ENCODE measurements around the gene TFEB. TPM values are rescaled to one million over a fixed set of nuclear protein-coding genes. Genes with fewer than 3 reads are reported as not detected.

The TFEB gene
- total and polyA plus RNA-seq, 2 donors (not counting 3 experiments of a cell fraction or from before 2014, with no cell fraction given), result 4.9 to 6.6 TPM

DNA sequence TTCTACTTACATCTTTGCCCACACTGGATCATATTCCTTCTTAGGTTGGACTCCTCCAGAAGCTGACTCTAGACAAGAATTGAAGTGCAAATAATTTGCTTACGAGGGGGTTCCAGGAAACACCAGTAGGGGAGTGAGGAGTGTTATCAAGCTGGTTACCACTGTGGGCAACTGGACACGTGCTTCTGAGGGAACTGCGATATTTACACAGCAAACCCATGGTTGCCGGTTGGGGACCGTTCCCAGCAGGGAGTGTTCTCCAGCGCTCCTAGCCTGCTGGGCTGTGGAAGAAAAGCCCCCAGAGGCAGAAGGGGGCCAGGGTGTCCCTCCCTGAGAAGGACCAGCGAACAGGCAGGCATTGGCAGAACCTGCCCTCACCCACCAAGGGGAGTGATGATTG, 75.5 kb downstream of the TFEB start:
- H3K4me1 ChIP-seq (ENCODE audit: control insufficient read depth, extremely low read depth, insufficient read depth, low read length), result peaks cover 17% of the 10 kb centered on the region
- H3K27me3 ChIP-seq (ENCODE audit: control insufficient read depth in 2 of 2, insufficient read depth in 2 of 2, low read length in 2 of 2), result peaks cover 16 to 27% of the 10 kb centered on the region in 2 experiments
- no peak overlapping the region for H3K9ac ChIP-seq (replicated peaks; ENCODE audit: extremely low read depth, insufficient read depth, low read length)
- no peaks in the 10 kb centered on the region for H3K36me3 ChIP-seq (ENCODE audit: control insufficient read depth in 2 of 2, extremely low read depth in 1 of 2, insufficient read depth in 2 of 2, low read length in 2 of 2)
- no peak overlapping the region for H3K27ac ChIP-seq (ENCODE audit: insufficient read depth, low read depth, low read length)
- H3K9me3 ChIP-seq (replicated peaks; ENCODE audit: control insufficient read depth, insufficient read depth, low read length), result no peaks in the 10 kb centered on the region
- no peak overlapping the region for H3K4me2 ChIP-seq (ENCODE audit: insufficient read depth, low read length)
- no peak overlapping the region for H2AFZ ChIP-seq (ENCODE audit: low read depth, low read length)
- no peak for FAIRE-seq
- H3K79me2 ChIP-seq (ENCODE audit: control insufficient read depth, insufficient read depth, low read length), result no peaks in the 10 kb centered on the region
- TF ChIP-seq POLR2AphosphoS5 (IDR thresholded peaks at IDR 0.05; ENCODE audit: insufficient read depth, low read depth, low read length) (no peak), POLR2A (IDR thresholded peaks at IDR 0.05; ENCODE audit: low read depth, low read length) (no peak)
- H4K20me1 ChIP-seq (replicated peaks; ENCODE audit: control insufficient read depth, extremely low read depth, insufficient read depth, low read length), result no peaks in the 10 kb centered on the region
- no peak overlapping the region for H3K4me3 ChIP-seq (replicated peaks in 1 of 3; ENCODE audit: insufficient read depth in 1 of 3, low read depth in 1 of 3, low read length in 3 of 3)
- intact Hi-C loops (cut with micrococcal nuclease), result no loop called here
- dilution Hi-C loops (cut with MboI; ENCODE audit: extremely low pct_ligation_motif_present, low sequenced_read_pairs), result no loop called here
- no TSS peak for BruUV-seq (replicated peaks)
- H3K9me1 ChIP-seq (replicated peaks; ENCODE audit: control insufficient read depth, extremely low read depth, insufficient read depth, low read length), result no peaks in the 10 kb centered on the region
- CTCF ChIA-PET, result interaction anchor here (0.7 to 2.0 kb wide), 2 partner anchors 16 to 57 kb away, joined by 3 to 10 read pairs; no protein-coding TSS in a partner anchor
- no peak for DNase-seq (ENCODE audit: low read depth, low spot score)
- POLR2A ChIA-PET, result no interaction called here

DNA sequence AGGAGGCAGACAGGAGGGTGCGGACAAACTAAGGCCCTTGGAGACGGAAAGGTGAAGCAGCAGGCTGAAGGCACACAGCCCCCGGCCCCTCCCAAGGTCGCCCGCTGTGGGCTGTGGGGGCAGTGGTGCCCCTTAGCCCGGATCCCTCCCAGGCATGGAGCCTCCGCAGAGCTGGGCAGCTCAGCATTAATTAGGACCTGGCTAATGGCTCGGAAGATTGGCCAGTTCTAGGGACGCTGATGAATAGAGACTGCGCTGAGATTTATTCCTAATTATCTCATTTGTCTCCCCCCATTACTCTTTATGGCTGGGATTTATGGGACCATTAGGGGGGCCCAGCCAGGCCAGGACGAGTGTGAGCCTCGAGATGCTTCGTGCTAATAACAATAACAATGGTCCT, 76.8 kb downstream of the TFEB start:
- H3K4me2 ChIP-seq (ENCODE audit: insufficient read depth, low read length), result no peak overlapping the region
- H2AFZ ChIP-seq (ENCODE audit: low read depth, low read length), result no peak overlapping the region
- peaks cover 12 to 19% of the 10 kb centered on the region in 2 experiments for H3K27me3 ChIP-seq (ENCODE audit: control insufficient read depth in 2 of 2, insufficient read depth in 2 of 2, low read length in 2 of 2)
- FAIRE-seq (no peak), DNase-seq (ENCODE audit: low read depth, low spot score) (no peak)
- H3K9me3 ChIP-seq (replicated peaks; ENCODE audit: control insufficient read depth, insufficient read depth, low read length), result no peaks in the 10 kb centered on the region
- no TSS peak for BruUV-seq (replicated peaks)
- ChIA-PET POLR2A (no interaction called here), CTCF (no interaction called here)
- H3K36me3 ChIP-seq (ENCODE audit: control insufficient read depth in 2 of 2, extremely low read depth in 1 of 2, insufficient read depth in 2 of 2, low read length in 2 of 2), result peaks cover 0 to 2% of the 10 kb centered on the region in 2 experiments
- peaks cover 17% of the 10 kb centered on the region for H3K4me1 ChIP-seq (ENCODE audit: control insufficient read depth, extremely low read depth, insufficient read depth, low read length)
- no peaks in the 10 kb centered on the region for H3K9me1 ChIP-seq (replicated peaks; ENCODE audit: control insufficient read depth, extremely low read depth, insufficient read depth, low read length)
- H3K27ac ChIP-seq (ENCODE audit: insufficient read depth, low read depth, low read length), result no peak overlapping the region
- intact Hi-C loops (cut with micrococcal nuclease), result no loop called here
- H3K4me3 ChIP-seq (replicated peaks in 1 of 3; ENCODE audit: insufficient read depth in 1 of 3, low read depth in 1 of 3, low read length in 3 of 3), result no peak overlapping the region
- TF ChIP-seq, protein P1, sequence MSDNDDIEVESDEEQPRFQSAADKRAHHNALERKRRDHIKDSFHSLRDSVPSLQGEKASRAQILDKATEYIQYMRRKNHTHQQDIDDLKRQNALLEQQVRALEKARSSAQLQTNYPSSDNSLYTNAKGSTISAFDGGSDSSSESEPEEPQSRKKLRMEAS (IDR thresholded peaks at IDR 0.05; ENCODE audit: insufficient read depth, insufficient read length), result no peak
- TF ChIP-seq, protein P2, sequence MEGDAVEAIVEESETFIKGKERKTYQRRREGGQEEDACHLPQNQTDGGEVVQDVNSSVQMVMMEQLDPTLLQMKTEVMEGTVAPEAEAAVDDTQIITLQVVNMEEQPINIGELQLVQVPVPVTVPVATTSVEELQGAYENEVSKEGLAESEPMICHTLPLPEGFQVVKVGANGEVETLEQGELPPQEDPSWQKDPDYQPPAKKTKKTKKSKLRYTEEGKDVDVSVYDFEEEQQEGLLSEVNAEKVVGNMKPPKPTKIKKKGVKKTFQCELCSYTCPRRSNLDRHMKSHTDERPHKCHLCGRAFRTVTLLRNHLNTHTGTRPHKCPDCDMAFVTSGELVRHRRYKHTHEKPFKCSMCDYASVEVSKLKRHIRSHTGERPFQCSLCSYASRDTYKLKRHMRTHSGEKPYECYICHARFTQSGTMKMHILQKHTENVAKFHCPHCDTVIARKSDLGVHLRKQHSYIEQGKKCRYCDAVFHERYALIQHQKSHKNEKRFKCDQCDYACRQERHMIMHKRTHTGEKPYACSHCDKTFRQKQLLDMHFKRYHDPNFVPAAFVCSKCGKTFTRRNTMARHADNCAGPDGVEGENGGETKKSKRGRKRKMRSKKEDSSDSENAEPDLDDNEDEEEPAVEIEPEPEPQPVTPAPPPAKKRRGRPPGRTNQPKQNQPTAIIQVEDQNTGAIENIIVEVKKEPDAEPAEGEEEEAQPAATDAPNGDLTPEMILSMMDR (IDR thresholded peaks at IDR 0.05; ENCODE audit: extremely low read depth in 1 of 2, insufficient read depth in 1 of 2, low read depth in 1 of 2, low read length in 2 of 2), result no peak
- no peak for TF ChIP-seq FOS (IDR thresholded peaks at IDR 0.05; ENCODE audit: borderline replicate concordance, insufficient read depth, low read length)
- no peak for TF ChIP-seq POLR2AphosphoS5 (IDR thresholded peaks at IDR 0.05; ENCODE audit: insufficient read depth, low read depth, low read length)
- no peak for TF ChIP-seq POLR2A (IDR thresholded peaks at IDR 0.05; ENCODE audit: low read depth, low read length)
- TF ChIP-seq EZH2 (IDR thresholded peaks at IDR 0.05; ENCODE audit: borderline replicate concordance, low read depth, low read length, severe bottlenecking), result no peak
- TF ChIP-seq MYC (IDR thresholded peaks at IDR 0.05; ENCODE audit: low read depth, low read length), result no peak
- no peak for TF ChIP-seq GATA2 (IDR thresholded peaks at IDR 0.05; ENCODE audit: insufficient read depth, insufficient read length, low read depth, low read length)
- TF ChIP-seq JUN (IDR thresholded peaks at IDR 0.05; ENCODE audit: borderline replicate concordance, insufficient read depth, insufficient read length, low read depth), result no peak
- H3K9ac ChIP-seq (replicated peaks; ENCODE audit: extremely low read depth, insufficient read depth, low read length), result no peak overlapping the region
- H3K79me2 ChIP-seq (ENCODE audit: control insufficient read depth, insufficient read depth, low read length), result no peaks in the 10 kb centered on the region
- H4K20me1 ChIP-seq (replicated peaks; ENCODE audit: control insufficient read depth, extremely low read depth, insufficient read depth, low read length), result no peaks in the 10 kb centered on the region
- dilution Hi-C loops (cut with MboI; ENCODE audit: extremely low pct_ligation_motif_present, low sequenced_read_pairs), result no loop called here

Data from endothelial cell of umbilical vein (primary cell).